Panc1 (cell line): ENCODE results near the gene TOM1. TPM values are rescaled to one million over a fixed set of nuclear protein-coding genes. Genes with fewer than 3 reads are reported as not detected.

Experiments
- ATAC-seq: fragments of 200-7000 bp; cut with Tn5 transposase; 2 replicates; pipeline ENCODE4 v1.9.1; 2020; ENCODE audit warnings: mild to moderate bottlenecking, moderate library complexity
- BruUV-seq: library from RNA; stranded (reverse); fragments of 400-500 nt; replicated peaks from 2 replicates; lab custom pipeline; 2021; lab: Mats Ljungman, UMichigan
- CTCF ChIA-PET: fragments of 300-600 bp; sonication (Branson Sonifier 250); formaldehyde crosslinking; loops from one replicate; lab custom pipeline; 2022; ENCODE audit warnings: antibody characterized with exemption; lab: Charles Lee
- POLR2A ChIA-PET: fragments of 300-600 bp; sonication (Branson Sonifier 250); formaldehyde crosslinking; loops from one replicate; lab custom pipeline; 2022; ENCODE audit warnings: antibody characterized with exemption; lab: Charles Lee
- DNase-seq: peaks from one replicate; pipeline ENCODE4 v3.0.0-alpha.2; 2010; ENCODE audit warnings: low read depth, low spot score
- H3K27ac ChIP-seq: 2 replicates; pipeline ENCODE4 v1.5.1; 2011; ENCODE audit warnings: mild to moderate bottlenecking, low read length, inconsistent platforms
- H3K27me3 ChIP-seq: fragments of 200-500 bp; sonication (Bioruptor generic); 2 replicates; pipeline ENCODE4 v1.6.0; 2014; ENCODE audit warnings: low read length, inconsistent platforms; ENCODE audit not compliant: control insufficient read depth, insufficient read depth
- H3K36me3 ChIP-seq: fragments of 200-500 bp; sonication (Bioruptor generic); 2 replicates; pipeline ENCODE4 v1.5.1; 2014; ENCODE audit warnings: inconsistent platforms, mild to moderate bottlenecking, low read length, moderate library complexity; ENCODE audit not compliant: control insufficient read depth, insufficient read depth
- H3K4me1 ChIP-seq: 2 replicates; pipeline ENCODE4 v1.5.1; 2011; ENCODE audit warnings: inconsistent platforms, mild to moderate bottlenecking, low read length, moderate library complexity; ENCODE audit not compliant: control insufficient read depth, insufficient read depth
- H3K4me3 ChIP-seq, 2 experiments: 2 replicates each; pipeline ENCODE4 v1.5.1; 2011 to 2012; ENCODE audit warnings: low read depth in 2 of 2, low read length in 2 of 2, mild to moderate bottlenecking in 2 of 2, inconsistent platforms in 1 of 2, moderate library complexity in 1 of 2
- H3K9me3 ChIP-seq: fragments of 200-500 bp; sonication (Bioruptor generic); 2 replicates; pipeline ENCODE4 v1.5.1; 2014; ENCODE audit warnings: low read depth, mild to moderate bottlenecking, inconsistent platforms, low read length, moderate library complexity; ENCODE audit not compliant: control insufficient read depth, insufficient read depth
- POLR2AphosphoS5 ChIP-seq: IDR thresholded peaks from 2 replicates; pipeline ENCODE4 v1.6.1; 2012; ENCODE audit warnings: mild to moderate bottlenecking, low read depth, low read length, moderate library complexity
- SIN3A ChIP-seq: IDR thresholded peaks from 2 replicates; pipeline ENCODE4 v1.6.1; 2012; ENCODE audit warnings: low read depth, mild to moderate bottlenecking, low read length, moderate library complexity, borderline replicate concordance; ENCODE audit not compliant: insufficient read depth
- TCF7L2 ChIP-seq: IDR thresholded peaks from 2 replicates; pipeline ENCODE4 v1.6.1; 2011; ENCODE audit warnings: mild to moderate bottlenecking, low read depth, low read length, inconsistent platforms
- in situ Hi-C: cut with HindIII; loops from 2 replicates; pipeline ENCODE4 v1.10.0; 2016; ENCODE audit warnings: low sequenced_read_pairs, low pct_unique_long_range_greater_than_20kb
- intact Hi-C: fragments of 100-400 bp; cut with micrococcal nuclease; formaldehyde crosslinking; loops from one replicate; pipeline ENCODE4 v1.10.0; 2022; ENCODE audit not compliant: unreplicated experiment
- total RNA-seq: library from RNA; stranded (reverse); gene quantifications from one replicate; pipeline ENCODE4 v1.2.1, GENCODE V29; 2021; ENCODE audit not compliant: unreplicated experiment
- TF ChIP-seq, protein P1 (sequence below): fragments of 450-650 bp; IDR thresholded peaks from 2 replicates; pipeline ENCODE4 v1.5.1; 2017; ENCODE audit warnings: mild to moderate bottlenecking
- TF ChIP-seq, protein P2 (sequence below), 2 experiments: IDR thresholded peaks; 2 replicates each; pipeline ENCODE4 v1.6.1; 2011 to 2012; ENCODE audit warnings: low read depth in 2 of 2, control low read depth in 1 of 2, low read length in 1 of 2, mild to moderate bottlenecking in 1 of 2, moderate library complexity in 1 of 2; ENCODE audit not compliant: insufficient read depth in 1 of 2

The TOM1 gene
- total RNA-seq, 1 experiment from 2014 or later = 32.7 TPM

GRCh38 chr22:35376728-35377472 lies 77.2 kb downstream of the TOM1 start:
- ATAC-seq (no peak), DNase-seq (peak; percentile 75)
- Histone ChIP-seq H3K36me3 (no peaks in the 10 kb centered on the region; the same call in 1 of the 2 replicates), H3K27ac (peak overlapping the region; percentile 95), H3K9me3 (no peaks in the 10 kb centered on the region), H3K4me1 (peaks cover 45% of the 10 kb centered on the region), H3K27me3 (no peaks in the 10 kb centered on the region), H3K4me3 (no peak overlapping the region)
- in situ Hi-C loops = no loop called here
- BruUV-seq = no TSS peak
- TF ChIP-seq TCF7L2 (no peak), POLR2AphosphoS5 (no peak), SIN3A (no peak)
- TF ChIP-seq, protein P1, sequence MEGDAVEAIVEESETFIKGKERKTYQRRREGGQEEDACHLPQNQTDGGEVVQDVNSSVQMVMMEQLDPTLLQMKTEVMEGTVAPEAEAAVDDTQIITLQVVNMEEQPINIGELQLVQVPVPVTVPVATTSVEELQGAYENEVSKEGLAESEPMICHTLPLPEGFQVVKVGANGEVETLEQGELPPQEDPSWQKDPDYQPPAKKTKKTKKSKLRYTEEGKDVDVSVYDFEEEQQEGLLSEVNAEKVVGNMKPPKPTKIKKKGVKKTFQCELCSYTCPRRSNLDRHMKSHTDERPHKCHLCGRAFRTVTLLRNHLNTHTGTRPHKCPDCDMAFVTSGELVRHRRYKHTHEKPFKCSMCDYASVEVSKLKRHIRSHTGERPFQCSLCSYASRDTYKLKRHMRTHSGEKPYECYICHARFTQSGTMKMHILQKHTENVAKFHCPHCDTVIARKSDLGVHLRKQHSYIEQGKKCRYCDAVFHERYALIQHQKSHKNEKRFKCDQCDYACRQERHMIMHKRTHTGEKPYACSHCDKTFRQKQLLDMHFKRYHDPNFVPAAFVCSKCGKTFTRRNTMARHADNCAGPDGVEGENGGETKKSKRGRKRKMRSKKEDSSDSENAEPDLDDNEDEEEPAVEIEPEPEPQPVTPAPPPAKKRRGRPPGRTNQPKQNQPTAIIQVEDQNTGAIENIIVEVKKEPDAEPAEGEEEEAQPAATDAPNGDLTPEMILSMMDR = no peak
- TF ChIP-seq, protein P2, sequence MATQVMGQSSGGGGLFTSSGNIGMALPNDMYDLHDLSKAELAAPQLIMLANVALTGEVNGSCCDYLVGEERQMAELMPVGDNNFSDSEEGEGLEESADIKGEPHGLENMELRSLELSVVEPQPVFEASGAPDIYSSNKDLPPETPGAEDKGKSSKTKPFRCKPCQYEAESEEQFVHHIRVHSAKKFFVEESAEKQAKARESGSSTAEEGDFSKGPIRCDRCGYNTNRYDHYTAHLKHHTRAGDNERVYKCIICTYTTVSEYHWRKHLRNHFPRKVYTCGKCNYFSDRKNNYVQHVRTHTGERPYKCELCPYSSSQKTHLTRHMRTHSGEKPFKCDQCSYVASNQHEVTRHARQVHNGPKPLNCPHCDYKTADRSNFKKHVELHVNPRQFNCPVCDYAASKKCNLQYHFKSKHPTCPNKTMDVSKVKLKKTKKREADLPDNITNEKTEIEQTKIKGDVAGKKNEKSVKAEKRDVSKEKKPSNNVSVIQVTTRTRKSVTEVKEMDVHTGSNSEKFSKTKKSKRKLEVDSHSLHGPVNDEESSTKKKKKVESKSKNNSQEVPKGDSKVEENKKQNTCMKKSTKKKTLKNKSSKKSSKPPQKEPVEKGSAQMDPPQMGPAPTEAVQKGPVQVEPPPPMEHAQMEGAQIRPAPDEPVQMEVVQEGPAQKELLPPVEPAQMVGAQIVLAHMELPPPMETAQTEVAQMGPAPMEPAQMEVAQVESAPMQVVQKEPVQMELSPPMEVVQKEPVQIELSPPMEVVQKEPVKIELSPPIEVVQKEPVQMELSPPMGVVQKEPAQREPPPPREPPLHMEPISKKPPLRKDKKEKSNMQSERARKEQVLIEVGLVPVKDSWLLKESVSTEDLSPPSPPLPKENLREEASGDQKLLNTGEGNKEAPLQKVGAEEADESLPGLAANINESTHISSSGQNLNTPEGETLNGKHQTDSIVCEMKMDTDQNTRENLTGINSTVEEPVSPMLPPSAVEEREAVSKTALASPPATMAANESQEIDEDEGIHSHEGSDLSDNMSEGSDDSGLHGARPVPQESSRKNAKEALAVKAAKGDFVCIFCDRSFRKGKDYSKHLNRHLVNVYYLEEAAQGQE (IDR thresholded peaks at IDR 0.05; ENCODE audit: insufficient read depth in 1 of 2, low read depth in 2 of 2, low read length in 1 of 2) = no peak
- POLR2A ChIA-PET = no interaction called here
- CTCF ChIA-PET = no interaction called here
- intact Hi-C loops = no loop called here

GRCh38 chr22:35377735-35378134 lies 78.0 kb downstream of the TOM1 start:
- H3K36me3 ChIP-seq = no peaks in the 10 kb centered on the region; the same call in 1 of the 2 replicates
- H3K27me3 ChIP-seq = no peaks in the 10 kb centered on the region
- POLR2A ChIA-PET = no interaction called here
- H3K4me1 ChIP-seq = peaks cover 42% of the 10 kb centered on the region
- H3K9me3 ChIP-seq = no peaks in the 10 kb centered on the region
- no peak overlapping the region for H3K4me3 ChIP-seq
- CTCF ChIA-PET = no interaction called here
- peak overlapping the region; percentile 95 for H3K27ac ChIP-seq
- DNase-seq (no peak), ATAC-seq (no peak)
- BruUV-seq = no TSS peak
- intact Hi-C loops (no loop called here), in situ Hi-C loops (no loop called here)
- no peak for TF ChIP-seq TCF7L2
- TF ChIP-seq, protein P2 (IDR thresholded peaks at IDR 0.05; ENCODE audit: insufficient read depth in 1 of 2, low read depth in 2 of 2, low read length in 1 of 2) = no peak
- TF ChIP-seq SIN3A = no peak
- TF ChIP-seq, protein P1 = no peak
- TF ChIP-seq POLR2AphosphoS5 = no peak
